BE2C (cell line): ENCODE results near the gene STK16. TPM values are rescaled to one million over a fixed set of nuclear protein-coding genes. Genes with fewer than 3 reads are reported as not detected.
"Not testable (repeated sequence)": the region's sequence is repeated elsewhere in the genome, so short reads cannot be mapped to it uniquely, and the experiment has no call there.

Experiments used
- DNase-seq: peaks from one replicate; pipeline ENCODE4 v3.0.0-alpha.2; 2020
- H3K27me3 ChIP-seq: fragments of 250-450 bp; sonication (Bioruptor Pico); 2 replicates; pipeline ENCODE4 v1.5.1; 2020; ENCODE audit warnings: mild to moderate bottlenecking
- H3K36me3 ChIP-seq: fragments of 250-450 bp; sonication (Bioruptor Pico); 2 replicates; pipeline ENCODE4 v1.5.1; 2020; ENCODE audit warnings: mild to moderate bottlenecking
- H3K4me1 ChIP-seq: fragments of 250-450 bp; sonication (Bioruptor Pico); 2 replicates; pipeline ENCODE4 v1.5.1; 2020
- H3K4me3 ChIP-seq: 2 replicates; pipeline ENCODE4 v1.5.1; 2011; ENCODE audit warnings: low read depth, low read length
- H3K9me3 ChIP-seq: fragments of 250-450 bp; sonication (Bioruptor Pico); 2 replicates; pipeline ENCODE4 v1.5.1; 2020
- CTCF ChIP-seq: IDR thresholded peaks from 2 replicates; pipeline ENCODE4 v1.5.1; 2012; ENCODE audit warnings: mild to moderate bottlenecking, low read depth, low read length
- polyA plus RNA-seq: library from polyadenylated mRNA; unstranded; fragments of >200 nt; gene quantifications from one replicate; pipeline ENCODE4 v1.2.1, GENCODE V29; 2012; ENCODE audit warnings: low read depth, missing spikeins; ENCODE audit not compliant: insufficient read length, insufficient read depth

Gene STK16
- 130 TPM for polyA plus RNA-seq

- Histone ChIP-seq H3K36me3 (no peaks in the 10 kb centered on the region), H3K9me3 (no peaks in the 10 kb centered on the region), H3K4me3 (peak within 1 kb of the TSS; percentile 95), H3K4me1 (peaks cover 15% of the 10 kb centered on the region), H3K27me3 (no peaks in the 10 kb centered on the region)
- no peak for TF ChIP-seq CTCF
- peak; percentile 94 for DNase-seq
Observed at GRCh38 chr2:219245148-219245898, at the start of gene STK16, which contains the start of gene GLB1L. TSS of gene STK16 (plus strand) at chr2:219245479. CDS start at chr2:219246000, 521 bp downstream. TSS of gene GLB1L (minus strand) at chr2:219245444. CDS start at chr2:219243573, 1,871 bp downstream.

GRCh38 chr2:219197388-219197787, 47.9 kb upstream of the STK16 start:
- TF ChIP-seq CTCF = no peak
- Histone ChIP-seq H3K27me3 (peaks cover 7% of the 10 kb centered on the region), H3K9me3 (no peaks in the 10 kb centered on the region), H3K4me3 (no peak overlapping the region), H3K4me1 (no peaks in the 10 kb centered on the region), H3K36me3 (no peaks in the 10 kb centered on the region)
- no peak for DNase-seq

GRCh38 chr2:219198974-219199373, 46.3 kb upstream of the STK16 start:
- no peak for TF ChIP-seq CTCF
- no peak overlapping the region for H3K4me3 ChIP-seq

GRCh38 chr2:219199470-219200211, 45.6 kb upstream of the STK16 start:
- H3K9me3 ChIP-seq = no peaks in the 10 kb centered on the region
- peaks cover 4% of the 10 kb centered on the region; the same call in 1 of the 2 replicates for H3K27me3 ChIP-seq
- no peak overlapping the region for H3K4me3 ChIP-seq
- no peaks in the 10 kb centered on the region for H3K36me3 ChIP-seq
- DNase-seq = no peak
- TF ChIP-seq CTCF = no peak
- no peaks in the 10 kb centered on the region for H3K4me1 ChIP-seq

More at GRCh38 chr2:219198974-219199373, 46.3 kb upstream of the STK16 start:
- Histone ChIP-seq H3K9me3 (no peaks in the 10 kb centered on the region), H3K27me3 (peaks cover 4% of the 10 kb centered on the region; the same call in 1 of the 2 replicates), H3K36me3 (no peaks in the 10 kb centered on the region), H3K4me1 (no peaks in the 10 kb centered on the region)
- no peak for DNase-seq

GRCh38 chr2:219200502-219201326, 44.6 kb upstream of the STK16 start:
- not testable (repeated sequence) for DNase-seq, H3K4me1 ChIP-seq, H3K4me3 ChIP-seq, H3K9me3 ChIP-seq, H3K36me3 ChIP-seq, H3K27me3 ChIP-seq

- H3K27me3 ChIP-seq, H3K4me1 ChIP-seq, DNase-seq, H3K36me3 ChIP-seq, H3K9me3 ChIP-seq, H3K4me3 ChIP-seq: not testable (repeated sequence)
Observed at GRCh38 chr2:219201331-219201730, 43.9 kb upstream of the STK16 start.
